C4-2B (cell line): ENCODE data around the gene AGO4.

Experiments
- ZFX ChIP-seq: fragments of 450-650 bp; IDR thresholded peaks from 2 replicates; pipeline ENCODE4 v1.6.1; 2017
- TF ChIP-seq, protein P1 (sequence below): fragments of 450-650 bp; conservative IDR thresholded peaks from 2 replicates; pipeline ENCODE4 v1.5.1; 2017; ENCODE audit warnings: mild to moderate bottlenecking

DNA sequence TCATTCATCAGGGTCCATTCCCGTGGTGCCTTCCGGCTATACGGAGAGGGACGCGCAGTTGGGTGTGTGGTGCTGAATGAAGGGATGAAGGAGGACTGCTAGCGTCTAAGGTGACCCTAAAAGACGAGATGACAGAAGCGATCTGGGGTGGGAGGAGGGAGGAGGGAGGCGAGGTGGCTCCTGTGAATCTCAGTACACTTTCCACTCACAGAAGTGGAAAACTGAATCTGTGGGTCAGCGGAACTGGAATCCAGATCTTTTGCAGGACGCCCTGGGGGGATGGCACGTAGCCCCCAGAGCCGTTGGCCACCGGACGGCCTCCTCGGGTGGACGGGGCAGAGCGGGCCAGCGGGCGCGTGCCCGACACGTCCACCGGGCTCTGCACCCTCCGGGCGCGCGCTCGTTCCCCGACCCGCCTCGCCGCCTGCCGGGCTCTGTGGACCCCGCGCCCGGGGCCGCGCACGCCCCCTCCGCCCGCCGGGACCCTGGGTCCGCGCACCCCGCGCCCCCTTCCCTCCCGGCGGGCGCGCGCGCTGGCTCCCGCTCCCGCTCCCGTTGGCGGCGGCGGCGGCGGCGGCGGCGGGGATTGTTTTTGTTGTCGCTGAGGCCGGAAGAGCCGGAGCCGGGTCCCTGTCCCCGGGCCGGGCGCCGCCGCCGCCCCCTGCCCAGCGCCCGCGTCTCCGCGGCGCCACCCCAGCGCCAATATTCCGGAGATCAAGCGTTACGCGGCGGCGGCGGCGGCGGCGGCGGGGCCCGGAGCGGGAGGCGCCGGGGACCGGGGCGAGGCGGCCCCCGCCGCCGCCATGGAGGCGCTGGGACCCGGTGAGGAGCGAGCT, at the start of gene AGO4:
- TF ChIP-seq, protein P1, sequence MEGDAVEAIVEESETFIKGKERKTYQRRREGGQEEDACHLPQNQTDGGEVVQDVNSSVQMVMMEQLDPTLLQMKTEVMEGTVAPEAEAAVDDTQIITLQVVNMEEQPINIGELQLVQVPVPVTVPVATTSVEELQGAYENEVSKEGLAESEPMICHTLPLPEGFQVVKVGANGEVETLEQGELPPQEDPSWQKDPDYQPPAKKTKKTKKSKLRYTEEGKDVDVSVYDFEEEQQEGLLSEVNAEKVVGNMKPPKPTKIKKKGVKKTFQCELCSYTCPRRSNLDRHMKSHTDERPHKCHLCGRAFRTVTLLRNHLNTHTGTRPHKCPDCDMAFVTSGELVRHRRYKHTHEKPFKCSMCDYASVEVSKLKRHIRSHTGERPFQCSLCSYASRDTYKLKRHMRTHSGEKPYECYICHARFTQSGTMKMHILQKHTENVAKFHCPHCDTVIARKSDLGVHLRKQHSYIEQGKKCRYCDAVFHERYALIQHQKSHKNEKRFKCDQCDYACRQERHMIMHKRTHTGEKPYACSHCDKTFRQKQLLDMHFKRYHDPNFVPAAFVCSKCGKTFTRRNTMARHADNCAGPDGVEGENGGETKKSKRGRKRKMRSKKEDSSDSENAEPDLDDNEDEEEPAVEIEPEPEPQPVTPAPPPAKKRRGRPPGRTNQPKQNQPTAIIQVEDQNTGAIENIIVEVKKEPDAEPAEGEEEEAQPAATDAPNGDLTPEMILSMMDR, result no peak
- TF ChIP-seq ZFX, result no peak; the same call in 1 of the 2 replicates
